ENCODE results near the gene SLC6A8. TPM values are rescaled to one million over a fixed set of nuclear protein-coding genes. Genes with fewer than 3 reads are reported as not detected.
A peak's percentile ranks its signal among the peaks of the same experiment; 100 is the strongest.

SLC6A8 gene
- total RNA-seq, 1 experiment from 2014 or later: 49.8 TPM

- DNase-seq (ENCODE audit: low spot score): no peak
- no peaks in the 10 kb centered on the region for H3K36me3 ChIP-seq (ENCODE audit: insufficient read depth, low read length, poor library complexity, severe bottlenecking)
- no TSS peak for BruUV-seq (replicated peaks)
- CTCF ChIA-PET: interaction anchor here (0.5 to 0.6 kb wide), 2 partner anchors 48 to 642 kb away, joined by 3 read pairs; no protein-coding TSS in a partner anchor
- intact Hi-C loops (cut with micrococcal nuclease; ENCODE audit: unreplicated experiment): no loop called here
- POLR2A ChIA-PET (ENCODE audit: low non-redundant PET): no interaction called here
- TF ChIP-seq CTCF (conservative IDR thresholded peaks at IDR 0.05; ENCODE audit: low read depth, low read length) (no peak), EZH2 (IDR thresholded peaks at IDR 0.05; ENCODE audit: borderline replicate concordance, low read depth, low read length, poor library complexity, severe bottlenecking) (no peak)
- no peak overlapping the region for H3K27ac ChIP-seq (ENCODE audit: low read depth, low read length, poor library complexity, severe bottlenecking)
- H3K27me3 ChIP-seq (replicated peaks; ENCODE audit: insufficient read depth, low read depth, low read length, poor library complexity): peaks cover 12% of the 10 kb centered on the region
- H3K4me1 ChIP-seq (ENCODE audit: insufficient read depth, low read length, poor library complexity, severe bottlenecking): no peaks in the 10 kb centered on the region
- H3K9me3 ChIP-seq (ENCODE audit: low read depth, low read length, poor library complexity, severe bottlenecking): peaks cover 5% of the 10 kb centered on the region
- no peak overlapping the region for H3K4me3 ChIP-seq (ENCODE audit: low read depth, low read length, poor library complexity, severe bottlenecking)
These were observed 30.6 kb upstream of the SLC6A8 start for GRCh38 chrX:153657161-153657560.

GRCh38 chrX:153659268-153659667 is 28.5 kb upstream of the SLC6A8 start:
- H3K36me3 ChIP-seq (ENCODE audit: insufficient read depth, low read length, poor library complexity, severe bottlenecking): no peaks in the 10 kb centered on the region
- POLR2A ChIA-PET (ENCODE audit: low non-redundant PET): no interaction called here
- CTCF ChIA-PET: no interaction called here

GRCh38 chrX:153662266-153662665 is 25.5 kb upstream of the SLC6A8 start:
- Histone ChIP-seq H3K4me3 (ENCODE audit: low read depth, low read length, poor library complexity, severe bottlenecking) (no peak overlapping the region), H3K36me3 (ENCODE audit: insufficient read depth, low read length, poor library complexity, severe bottlenecking) (no peaks in the 10 kb centered on the region), H3K9me3 (ENCODE audit: low read depth, low read length, poor library complexity, severe bottlenecking) (no peaks in the 10 kb centered on the region), H3K27me3 (replicated peaks; ENCODE audit: insufficient read depth, low read depth, low read length, poor library complexity) (peaks cover 14% of the 10 kb centered on the region), H3K27ac (ENCODE audit: low read depth, low read length, poor library complexity, severe bottlenecking) (no peak overlapping the region), H3K4me1 (ENCODE audit: insufficient read depth, low read length, poor library complexity, severe bottlenecking) (no peaks in the 10 kb centered on the region)
- peak; percentile 63 for DNase-seq (ENCODE audit: low spot score)
- TF ChIP-seq CTCF (conservative IDR thresholded peaks at IDR 0.05; ENCODE audit: low read depth, low read length) (peak; percentile 66), EZH2 (IDR thresholded peaks at IDR 0.05; ENCODE audit: borderline replicate concordance, low read depth, low read length, poor library complexity, severe bottlenecking) (no peak)
- CTCF ChIA-PET: interaction anchor here (0.6 kb wide), 1 partner anchor 22 kb away, joined by 6 read pairs; no protein-coding TSS in a partner anchor
- intact Hi-C loops (cut with micrococcal nuclease; ENCODE audit: unreplicated experiment): loop anchor here (1.0 to 10.0 kb wide), 2 partner anchors 53 to 627 kb away; no protein-coding TSS in a partner anchor
- BruUV-seq (replicated peaks): no TSS peak
- POLR2A ChIA-PET (ENCODE audit: low non-redundant PET): no interaction called here

More at GRCh38 chrX:153659268-153659667, 28.5 kb upstream of the SLC6A8 start:
- Histone ChIP-seq H3K4me3 (ENCODE audit: low read depth, low read length, poor library complexity, severe bottlenecking) (no peak overlapping the region), H3K27me3 (replicated peaks; ENCODE audit: insufficient read depth, low read depth, low read length, poor library complexity) (peaks cover 14% of the 10 kb centered on the region), H3K27ac (ENCODE audit: low read depth, low read length, poor library complexity, severe bottlenecking) (no peak overlapping the region), H3K9me3 (ENCODE audit: low read depth, low read length, poor library complexity, severe bottlenecking) (peaks cover 1% of the 10 kb centered on the region), H3K4me1 (ENCODE audit: insufficient read depth, low read length, poor library complexity, severe bottlenecking) (no peaks in the 10 kb centered on the region)
- intact Hi-C loops (cut with micrococcal nuclease; ENCODE audit: unreplicated experiment): no loop called here
- DNase-seq (ENCODE audit: low spot score): no peak
- TF ChIP-seq CTCF (conservative IDR thresholded peaks at IDR 0.05; ENCODE audit: low read depth, low read length) (no peak), EZH2 (IDR thresholded peaks at IDR 0.05; ENCODE audit: borderline replicate concordance, low read depth, low read length, poor library complexity, severe bottlenecking) (no peak)
- BruUV-seq (replicated peaks): no TSS peak

Data from A673 (cell line).